H9 (cell line): ENCODE results near the gene HDAC2. TPM values are rescaled to one million over a fixed set of nuclear protein-coding genes. Genes with fewer than 3 reads are reported as not detected.

Experiments used
- DNase-seq: peaks from one replicate; pipeline ENCODE4 v3.0.0-alpha.2; 2017
- H2AFZ ChIP-seq: one replicate; pipeline ENCODE4 v1.6.1; 2013; ENCODE audit warnings: mild to moderate bottlenecking, low read length, control low read depth, moderate library complexity
- H2AK5ac ChIP-seq: 2 replicates; pipeline ENCODE4 v1.6.1; 2013; ENCODE audit warnings: low read length, control low read depth, mixed read lengths; ENCODE audit not compliant: insufficient read length
- H2BK120ac ChIP-seq: one replicate; pipeline ENCODE4 v1.6.1; 2013; ENCODE audit warnings: low read depth, mild to moderate bottlenecking, low read length, control low read depth, inconsistent platforms; ENCODE audit not compliant: poor library complexity, severe bottlenecking
- H2BK12ac ChIP-seq: 2 replicates; pipeline ENCODE4 v1.6.1; 2013; ENCODE audit warnings: low read length, control low read depth, mixed read lengths, low read depth; ENCODE audit not compliant: insufficient read length
- H2BK15ac ChIP-seq: 2 replicates; pipeline ENCODE4 v1.6.1; 2013; ENCODE audit warnings: low read depth, low read length, control low read depth
- H2BK20ac ChIP-seq: one replicate; pipeline ENCODE4 v1.6.1; 2013; ENCODE audit warnings: low read depth, mild to moderate bottlenecking, low read length, control low read depth, inconsistent platforms; ENCODE audit not compliant: poor library complexity, severe bottlenecking
- H2BK5ac ChIP-seq: 2 replicates; pipeline ENCODE4 v1.6.1; 2013; ENCODE audit warnings: low read length, control low read depth, mixed read lengths; ENCODE audit not compliant: insufficient read length
- H3K14ac ChIP-seq: 2 replicates; pipeline ENCODE4 v1.6.1; 2013; ENCODE audit warnings: low read length, control low read depth; ENCODE audit not compliant: insufficient read depth
- H3K18ac ChIP-seq: 2 replicates; pipeline ENCODE4 v1.6.1; 2013; ENCODE audit warnings: low read depth, mild to moderate bottlenecking, mixed read lengths, low read length, control low read depth; ENCODE audit not compliant: insufficient read length
- H3K23ac ChIP-seq: 2 replicates; pipeline ENCODE4 v1.6.1; 2013; ENCODE audit warnings: low read length, control low read depth, mixed read lengths, low read depth; ENCODE audit not compliant: insufficient read length
- H3K23me2 ChIP-seq: 2 replicates; pipeline ENCODE4 v1.6.1; 2013; ENCODE audit warnings: low read depth, mild to moderate bottlenecking, mixed read lengths, low read length, control low read depth; ENCODE audit not compliant: insufficient read length, poor library complexity, severe bottlenecking
- H3K27ac ChIP-seq: 2 replicates; pipeline ENCODE4 v1.5.1; 2013; ENCODE audit warnings: low read length, control low read depth, mixed read lengths, low read depth; ENCODE audit not compliant: insufficient read length
- H3K27me3 ChIP-seq: 2 replicates; pipeline ENCODE4 v1.6.1; 2013; ENCODE audit warnings: low read length, control low read depth, inconsistent platforms; ENCODE audit not compliant: insufficient read depth
- H3K4ac ChIP-seq: 2 replicates; pipeline ENCODE4 v1.6.1; 2013; ENCODE audit warnings: low read depth, mild to moderate bottlenecking, control low read depth, inconsistent platforms, low read length, moderate library complexity
- H3K4me1 ChIP-seq: 2 replicates; pipeline ENCODE4 v1.6.1; 2013; ENCODE audit warnings: low read length, control low read depth, inconsistent platforms; ENCODE audit not compliant: insufficient read depth
- H3K4me2 ChIP-seq: 2 replicates; pipeline ENCODE4 v1.6.1; 2013; ENCODE audit warnings: low read length, control low read depth, mixed read lengths; ENCODE audit not compliant: insufficient read length, insufficient read depth
- H3K56ac ChIP-seq: 2 replicates; pipeline ENCODE4 v1.6.1; 2013; ENCODE audit warnings: low read depth, mild to moderate bottlenecking, mixed read lengths, low read length, control low read depth; ENCODE audit not compliant: insufficient read length
- H3K79me1 ChIP-seq: 2 replicates; pipeline ENCODE4 v1.6.1; 2013; ENCODE audit warnings: low read depth, mild to moderate bottlenecking, moderate library complexity, low read length, control low read depth, inconsistent platforms; ENCODE audit not compliant: insufficient read depth, poor library complexity, severe bottlenecking
- H3K79me2 ChIP-seq: 2 replicates; pipeline ENCODE4 v1.6.1; 2013; ENCODE audit warnings: low read length, control low read depth, inconsistent platforms; ENCODE audit not compliant: insufficient read depth
- H3K9ac ChIP-seq: 2 replicates; pipeline ENCODE4 v1.6.1; 2013; ENCODE audit warnings: low read length, control low read depth, mixed read lengths; ENCODE audit not compliant: insufficient read length; ENCODE audit errors: extremely low read depth
- H3K9me3 ChIP-seq: one replicate; pipeline ENCODE4 v1.6.1; 2013; ENCODE audit warnings: low read depth, low read length, inconsistent platforms; ENCODE audit not compliant: control insufficient read depth
- H3T11ph ChIP-seq: one replicate; pipeline ENCODE4 v1.6.1; 2013; ENCODE audit warnings: mild to moderate bottlenecking, low read length, control low read depth, inconsistent platforms
- H4K20me1 ChIP-seq: one replicate; pipeline ENCODE4 v1.6.1; 2013; ENCODE audit not compliant: control insufficient read depth, insufficient read length, insufficient read depth
- H4K5ac ChIP-seq: 2 replicates; pipeline ENCODE4 v1.6.1; 2013; ENCODE audit warnings: low read depth, mild to moderate bottlenecking, mixed read lengths, low read length, control low read depth; ENCODE audit not compliant: insufficient read length
- H4K8ac ChIP-seq: replicated peaks from 2 replicates; pipeline ENCODE4 v1.6.1; 2013; ENCODE audit warnings: low read length, control low read depth, mixed read lengths, low read depth; ENCODE audit not compliant: insufficient read length
- H4K91ac ChIP-seq: 2 replicates; pipeline ENCODE4 v1.6.1; 2013; ENCODE audit warnings: low read depth, mild to moderate bottlenecking, moderate library complexity, mixed read lengths, low read length, control low read depth; ENCODE audit not compliant: insufficient read length
- H3K27ac Mint-ChIP-seq, 3 experiments: 2 replicates in 2 of 3; 3 replicates in 1 of 3; pipeline ENCODE4 v1.8.0; 2020 to 2021; ENCODE audit warnings: mixed read lengths in 3 of 3, mild to moderate bottlenecking in 1 of 3, moderate library complexity in 1 of 3
- H3K27me3 Mint-ChIP-seq: 2 replicates; pipeline ENCODE4 v1.8.0; 2021; ENCODE audit warnings: low read depth, mild to moderate bottlenecking, moderate library complexity, mixed read lengths
- H3K36me3 Mint-ChIP-seq, 3 experiments: 2 replicates in 2 of 3; 3 replicates in 1 of 3; pipeline ENCODE4 v1.8.0; 2020 to 2021; ENCODE audit warnings: low read depth in 3 of 3, mixed read lengths in 3 of 3; ENCODE audit not compliant: insufficient read depth in 1 of 3
- H3K4me1 Mint-ChIP-seq, 2 experiments: 2 replicates each; pipeline ENCODE4 v1.8.0; 2020; ENCODE audit warnings: mixed read lengths in 2 of 2
- H3K4me3 Mint-ChIP-seq, 2 experiments: 2 replicates in 1 of 2; 3 replicates in 1 of 2; pipeline ENCODE4 v1.8.0; 2020 to 2021; ENCODE audit warnings: mild to moderate bottlenecking in 2 of 2, mixed read lengths in 2 of 2, moderate library complexity in 1 of 2
- H3K9me3 Mint-ChIP-seq, 2 experiments: 2 replicates in 1 of 2; 3 replicates in 1 of 2; pipeline ENCODE4 v1.8.0; 2020; ENCODE audit warnings: mild to moderate bottlenecking in 2 of 2, mixed read lengths in 2 of 2, moderate library complexity in 1 of 2
- CTCF ChIP-seq: fragments of 200-600 bp; sonication (generic); conservative IDR thresholded peaks from 3 replicates; pipeline ENCODE4 v1.8.0; 2021; ENCODE audit warnings: antibody characterized with exemption, mild to moderate bottlenecking
- WGBS: extraction: QIAGEN DNeasy Blood & Tissue Kit; methylation state at CpG from one replicate; pipeline ENCODE4 v1.1.7; 2013; ENCODE audit warnings: missing lambda C conversion rate, low lambda C conversion rate, mixed read lengths; ENCODE audit not compliant: insufficient read length; ENCODE audit errors: extremely low coverage; 5-methylcytosine and 5-hydroxymethylcytosine counted together
- total RNA-seq: library from RNA; stranded (reverse); gene quantifications from 2 replicates; pipeline ENCODE4 v1.2.1, GENCODE V29; 2021

The HDAC2 gene
- total RNA-seq, 1 experiment from 2014 or later, result 330 TPM

DNA sequence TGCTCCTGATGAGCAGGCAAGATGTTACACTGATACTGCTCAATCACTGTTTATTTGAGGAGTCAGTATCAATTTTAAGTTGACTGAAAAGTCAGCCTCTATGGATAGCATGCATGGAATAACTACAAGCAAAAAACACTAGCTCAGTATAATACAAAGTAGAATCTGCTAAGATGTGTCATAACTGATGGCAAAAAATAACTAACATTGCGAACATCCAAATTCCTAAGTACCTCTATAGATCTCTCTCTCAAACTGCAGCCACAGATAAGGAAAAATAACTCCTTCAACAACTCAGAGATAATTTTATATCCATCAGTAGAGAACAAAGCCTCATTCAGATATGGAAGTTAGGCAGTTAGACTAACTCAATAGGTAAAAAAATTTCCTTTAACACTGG is 16.3 kb downstream of the HDAC2 start:
- Histone ChIP-seq H3K56ac (no peak overlapping the region), H3K27me3 (no peaks in the 10 kb centered on the region), H3K23ac (no peak overlapping the region), H3K9me3 (no peaks in the 10 kb centered on the region), H4K91ac (no peak overlapping the region), H2BK15ac (no peak overlapping the region), H3K4me1 (no peaks in the 10 kb centered on the region), H3K9ac (no peak overlapping the region), H2BK120ac (no peak overlapping the region), H2BK12ac (no peak overlapping the region), H3K18ac (no peak overlapping the region), H4K20me1 (no peaks in the 10 kb centered on the region), H2AK5ac (no peak overlapping the region), H3K79me2 (peaks cover 10% of the 10 kb centered on the region; the same call in 1 of the 2 replicates), H3K4me2 (no peak overlapping the region), H3K4ac (no peak overlapping the region), H2BK20ac (no peak overlapping the region), H4K5ac (no peak overlapping the region), H3T11ph (no peak overlapping the region), H2BK5ac (no peak overlapping the region), H3K79me1 (no peaks in the 10 kb centered on the region), H2AFZ (no peak overlapping the region), H4K8ac (no peak overlapping the region), H3K14ac (no peak overlapping the region), H3K23me2 (no peaks in the 10 kb centered on the region), H3K27ac (no peak overlapping the region)
- Mint-ChIP-seq H3K36me3 (peaks cover 38 to 90% (median 85%) of the 10 kb centered on the region in 3 experiments; a peak in 6 of 7 replicates), H3K4me3 (no peak overlapping the region), H3K27ac (peak overlapping the region in 1 of 3 experiments; percentile 28; a peak in 2 of 7 replicates), H3K27me3 (no peaks in the 10 kb centered on the region), H3K4me1 (peaks cover 1 to 6% of the 10 kb centered on the region in 2 experiments), H3K9me3 (no peaks in the 10 kb centered on the region)
- TF ChIP-seq CTCF, result no peak
- no CpG with 5 or more reads among the region's 1 CpG for WGBS
- DNase-seq, result no peak
